HG03045 (cell line): ENCODE data around the gene STAC.
"Not testable (repeated sequence)": the region's sequence is repeated elsewhere in the genome, so short reads cannot be mapped to it uniquely, and the experiment has no call there.

Experiments used
- ATAC-seq: cut with Tn5 transposase; IDR thresholded peaks from one replicate; pipeline ENCODE4 v1.9.1; 2021; ENCODE audit warnings: mild to moderate bottlenecking, moderate library complexity; ENCODE audit not compliant: unreplicated experiment

Gene STAC

GRCh38 chr3:36476286-36476942 is 96.1 kb downstream of the STAC start:
- no peak for ATAC-seq

- no peak for ATAC-seq
Observed at GRCh38 chr3:36477655-36478054, 97.4 kb downstream of the STAC start.

- ATAC-seq, result no peak
Observed at GRCh38 chr3:36480911-36481648, 100.8 kb downstream of the STAC start.

- ATAC-seq, result no peak
Observed at GRCh38 chr3:36482256-36482655, 102.0 kb downstream of the STAC start.

- no peak for ATAC-seq
Observed at GRCh38 chr3:36482880-36483279, 102.6 kb downstream of the STAC start.

- no peak for ATAC-seq
Observed at GRCh38 chr3:36483709-36484108, 103.4 kb downstream of the STAC start.

GRCh38 chr3:36484386-36484785 is 104.1 kb downstream of the STAC start:
- no peak for ATAC-seq

GRCh38 chr3:36486009-36486795 is 105.9 kb downstream of the STAC start:
- no peak for ATAC-seq

- ATAC-seq, result no peak
Observed at GRCh38 chr3:36487616-36488015, 107.3 kb downstream of the STAC start.

- ATAC-seq, result no peak
Observed at GRCh38 chr3:36488077-36488789, 107.9 kb downstream of the STAC start.

- ATAC-seq, result no peak
Observed at GRCh38 chr3:36489101-36489500, 108.8 kb downstream of the STAC start.

GRCh38 chr3:36489679-36490425 is 109.5 kb downstream of the STAC start:
- no peak for ATAC-seq

GRCh38 chr3:36493051-36493450 is 112.7 kb downstream of the STAC start:
- no peak for ATAC-seq

- ATAC-seq, result no peak
Observed at GRCh38 chr3:36494461-36495109, 114.3 kb downstream of the STAC start.

- ATAC-seq, result no peak
Observed at GRCh38 chr3:36496684-36497633, 116.7 kb downstream of the STAC start.

GRCh38 chr3:36500053-36500452 is 119.7 kb downstream of the STAC start:
- ATAC-seq, result not testable (repeated sequence)

- no peak for ATAC-seq
Observed at GRCh38 chr3:36501616-36502015, 121.3 kb downstream of the STAC start.

GRCh38 chr3:36505393-36505792 is 125.1 kb downstream of the STAC start:
- ATAC-seq, result no peak
